Activated T-cell treated with anti-CD3 and anti-CD28 coated beads for 48 hours (primary cell): ENCODE measurements around the gene SIGLEC6.

Experiments used
- DNase-seq: peaks from one replicate; pipeline ENCODE4 v3.0.0-alpha.2; 2020; ENCODE audit warnings: low read depth

Gene SIGLEC6

DNA sequence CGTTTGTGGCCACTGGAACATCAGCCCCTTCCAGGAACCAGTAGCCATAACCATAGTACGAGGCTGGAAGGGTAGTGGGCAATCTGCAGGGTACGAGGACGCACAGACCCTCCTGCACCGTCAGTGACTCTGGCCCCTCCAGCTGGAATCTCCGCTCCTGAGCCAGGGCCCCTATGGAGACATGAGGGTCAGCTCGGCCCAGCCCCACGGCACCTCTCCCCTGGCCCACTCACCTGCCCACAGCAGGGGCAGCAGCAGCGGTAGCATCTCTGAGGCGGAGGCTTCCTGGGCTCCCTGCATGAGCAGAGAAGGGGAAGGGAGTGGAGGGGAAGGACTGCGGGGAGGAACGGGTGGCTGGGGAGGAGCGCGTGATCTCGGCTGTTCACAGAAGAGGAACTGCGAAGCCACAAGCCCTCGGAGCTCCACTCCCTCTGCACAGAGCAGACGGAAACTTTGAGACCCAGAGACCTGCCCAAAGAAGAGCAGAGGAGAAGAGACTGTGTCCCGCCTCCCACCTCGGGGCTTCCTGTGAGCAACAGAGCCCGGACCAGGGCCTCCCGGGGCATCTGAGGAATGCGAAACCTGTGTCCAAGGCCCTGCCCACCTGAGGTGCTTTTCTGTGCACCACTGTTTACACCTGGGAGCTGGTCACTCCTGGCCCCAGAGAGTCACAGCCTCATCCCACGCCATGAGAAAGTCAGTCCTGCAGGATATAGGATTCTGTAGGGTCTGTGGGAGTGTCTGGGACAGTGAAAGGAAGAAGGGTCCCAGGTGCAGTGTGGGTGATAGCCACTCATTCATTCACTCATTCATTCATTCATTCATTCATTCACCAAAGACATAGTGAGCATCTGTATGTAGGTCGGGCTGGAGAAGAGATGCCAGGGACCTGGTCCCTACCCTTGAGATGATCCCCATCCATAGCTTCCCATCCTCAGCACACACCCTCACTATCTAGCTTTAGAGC is at the start of gene SIGLEC6:
SIGLEC6 (minus strand) TSS at position 322 of the 967 bp plus-strand sequence; CDS start at position 300, 22 bp downstream.
- DNase-seq: peak; percentile 14

DNA sequence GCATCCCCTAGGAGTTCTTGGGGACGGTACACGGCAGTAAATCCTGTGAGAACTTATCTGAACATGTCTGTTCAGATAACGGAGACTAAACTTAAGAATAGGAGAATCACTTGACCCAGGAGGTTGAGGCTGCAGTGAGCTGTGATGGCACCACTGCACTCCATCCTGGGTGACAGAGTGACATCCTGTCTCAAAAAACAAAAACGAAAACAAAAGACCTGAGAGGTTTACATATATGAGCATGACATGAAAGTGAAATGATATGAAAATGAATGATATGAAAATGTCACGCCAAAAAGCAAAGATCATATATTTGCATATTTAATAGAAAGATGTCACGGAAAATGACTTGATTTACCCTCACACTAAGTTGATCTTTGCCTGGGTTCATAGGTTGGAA is 45.4 kb upstream of the SIGLEC6 start:
- no peak for DNase-seq

DNA sequence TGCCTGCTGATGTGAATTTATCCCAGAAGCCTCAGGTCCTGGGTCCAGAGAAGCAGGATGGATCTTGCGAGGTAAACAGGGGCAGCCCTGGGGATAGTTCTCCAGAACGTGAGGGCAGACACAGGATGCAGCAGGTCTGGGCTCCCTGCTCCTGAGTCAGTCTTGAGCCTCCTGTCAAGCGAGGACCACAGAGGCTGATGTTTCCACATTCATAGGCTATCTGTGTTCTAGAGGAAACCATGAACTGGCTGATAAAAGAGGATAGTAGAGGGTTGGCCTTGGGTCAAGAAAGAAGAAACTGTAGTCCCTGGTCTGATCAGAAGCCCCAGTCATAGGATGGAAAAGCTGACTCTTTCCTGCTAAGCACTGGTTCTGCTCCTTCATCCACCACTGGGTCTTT is 41.9 kb upstream of the SIGLEC6 start:
- no peak for DNase-seq

DNA sequence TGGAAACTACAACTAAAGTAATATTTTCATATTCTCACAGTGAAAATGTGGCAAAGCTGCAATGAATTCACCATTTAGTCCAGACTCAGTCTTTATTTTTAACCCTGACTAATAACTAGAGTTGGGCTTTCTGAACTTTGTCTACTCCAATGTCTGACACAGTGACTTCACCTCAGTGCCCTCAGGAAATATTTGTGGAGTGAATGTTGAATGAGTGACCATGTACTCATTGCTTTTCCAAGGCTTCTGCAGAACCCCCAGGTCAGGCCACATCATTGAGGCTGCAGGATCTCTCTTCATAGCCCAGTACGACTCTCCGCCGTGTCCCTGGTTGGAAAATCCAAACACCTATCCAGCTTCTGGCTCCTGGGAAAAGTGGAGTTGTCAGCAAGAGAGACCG is 41.4 kb upstream of the SIGLEC6 start:
- no peak for DNase-seq

DNA sequence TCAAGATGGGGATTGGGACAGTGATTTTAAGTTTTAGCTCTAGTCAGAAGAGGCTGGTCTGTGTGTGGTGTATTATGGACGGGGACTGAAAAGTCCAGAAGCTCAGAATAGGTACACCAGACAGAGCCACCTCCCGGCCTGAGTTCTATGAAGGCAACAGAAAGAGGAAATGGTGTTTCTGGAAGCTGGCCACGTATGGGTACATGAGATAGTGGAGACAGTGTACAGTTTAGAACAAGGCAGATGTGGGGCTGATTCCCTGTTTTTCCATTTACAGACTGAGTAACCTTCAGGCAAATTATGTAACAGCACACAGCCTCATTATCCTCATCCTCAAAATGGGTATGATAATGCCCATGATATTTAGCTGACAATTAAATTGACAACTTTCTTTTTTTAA is 40.9 kb upstream of the SIGLEC6 start:
- no peak for DNase-seq

DNA sequence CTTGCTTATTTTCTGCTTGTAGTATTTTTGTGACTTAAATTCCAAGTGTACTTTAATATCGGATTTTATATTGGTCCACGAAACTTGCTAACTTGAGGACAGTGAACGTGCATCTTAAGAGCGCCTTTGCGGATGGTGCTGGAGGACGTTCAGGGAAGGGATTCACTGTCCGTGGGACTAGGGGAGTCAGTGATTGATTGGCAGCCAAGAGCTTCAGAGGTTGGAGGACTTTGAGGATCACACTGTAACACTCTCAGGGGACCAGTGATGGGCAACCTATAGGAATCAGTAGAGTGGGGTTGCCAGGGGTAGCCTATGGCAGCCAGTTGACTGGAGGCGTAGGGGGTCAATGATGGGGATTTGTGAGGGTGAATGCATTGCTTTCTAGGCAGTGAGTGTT is 40.1 kb upstream of the SIGLEC6 start:
- DNase-seq: no peak

DNA sequence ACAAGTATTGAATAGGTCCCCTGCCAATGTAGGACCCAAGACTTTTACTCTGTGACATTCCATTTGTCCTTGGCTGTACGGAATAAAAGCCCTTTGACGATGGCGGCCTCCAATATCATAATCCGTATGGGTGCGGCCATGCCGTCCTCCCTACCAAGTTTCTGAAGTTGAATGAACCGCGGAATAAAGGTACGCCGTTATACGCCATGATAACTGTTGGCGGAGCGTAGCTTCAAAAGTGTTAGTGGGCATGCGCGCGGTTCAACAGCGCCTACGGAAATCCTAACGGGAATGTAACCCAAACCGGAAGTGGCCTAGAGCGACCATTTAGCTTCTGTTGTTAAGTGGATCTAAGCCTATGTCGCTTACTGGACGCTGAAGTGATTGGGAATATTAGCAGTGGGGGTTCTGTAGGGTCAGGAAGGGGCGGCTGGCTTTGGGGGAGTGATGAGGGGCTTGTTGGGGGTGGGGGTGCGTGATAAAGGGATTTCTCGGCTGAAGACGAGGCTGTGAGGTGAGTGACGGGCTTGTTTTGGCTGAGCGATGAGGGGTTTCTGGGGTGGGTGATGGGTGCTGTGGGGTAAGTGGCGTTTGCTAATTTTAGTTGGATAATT is 39.6 kb upstream of the SIGLEC6 start, which contains the start of gene ZNF175:
ZNF175 (plus strand) TSS at position 322 of the 614 bp plus-strand sequence. CDS start 2,047 bp downstream, outside the sequence.
- peak; percentile 79 for DNase-seq

DNA sequence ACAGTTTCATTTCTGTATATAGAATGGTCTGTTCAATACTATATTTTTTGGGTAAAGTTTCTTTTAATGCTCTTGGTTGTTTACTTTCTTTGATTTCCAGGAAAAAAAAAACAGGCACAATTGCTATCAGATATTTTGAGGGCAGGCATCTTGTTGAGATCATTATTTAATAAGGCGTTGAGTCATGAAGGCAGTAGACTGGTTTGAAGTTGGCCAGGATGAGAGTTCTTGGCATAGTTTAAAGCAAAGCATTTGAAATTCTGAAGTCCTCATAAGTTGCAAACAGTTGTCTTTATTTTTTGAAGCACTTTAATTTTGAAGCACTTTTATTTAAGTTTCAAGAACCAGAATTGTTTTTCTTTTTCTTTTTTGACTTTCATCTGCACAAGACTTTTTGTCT is 37.0 kb upstream of the SIGLEC6 start:
- DNase-seq: no peak

DNA sequence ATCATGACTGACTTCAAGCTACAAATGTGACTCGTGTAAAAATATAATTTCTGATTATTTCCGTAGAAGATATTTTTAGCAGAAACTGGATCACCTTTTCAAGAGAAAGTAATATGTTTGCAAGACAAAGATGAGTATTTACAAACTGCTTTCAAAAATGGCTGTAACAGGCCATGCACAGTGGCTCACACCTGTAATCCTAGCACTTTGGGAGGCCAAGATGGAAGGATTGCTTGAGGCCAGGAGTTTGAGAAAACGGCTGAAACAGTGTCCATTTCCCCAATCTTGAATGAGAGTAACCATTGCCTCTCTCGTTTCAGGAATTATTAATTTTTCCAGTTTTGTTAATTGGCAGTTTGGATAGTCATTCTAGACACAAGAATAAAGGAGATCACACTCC is 36.1 kb upstream of the SIGLEC6 start:
- DNase-seq: no peak

DNA sequence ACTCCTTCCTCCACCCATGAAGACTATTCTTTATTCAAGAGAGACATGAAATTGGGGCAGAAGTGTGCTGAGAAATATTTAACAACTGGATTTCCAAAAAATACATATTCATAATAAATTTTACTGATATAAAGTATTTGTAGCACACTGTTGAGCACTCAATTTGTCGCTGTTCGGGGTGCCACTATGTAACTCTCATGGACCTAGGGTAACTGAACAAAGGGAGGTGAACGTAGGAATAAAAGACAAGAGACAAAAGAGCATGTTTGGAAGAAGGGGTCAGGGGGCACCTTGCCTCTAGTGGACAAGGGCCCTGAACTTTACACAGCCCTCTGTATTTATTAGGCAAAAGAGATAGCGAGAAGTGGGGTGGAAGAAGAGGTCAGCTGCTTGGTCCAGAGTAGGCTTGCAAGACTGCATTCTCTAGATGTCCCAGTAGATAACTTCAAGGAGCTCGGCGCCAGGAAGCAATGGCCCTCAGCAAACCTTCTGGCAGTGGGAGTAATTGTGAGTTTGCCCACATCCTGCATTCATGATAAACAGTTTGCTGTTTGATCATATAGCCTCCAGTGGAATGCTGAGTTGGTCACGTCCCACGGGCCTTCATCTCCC is 35.1 kb upstream of the SIGLEC6 start:
- no peak for DNase-seq

DNA sequence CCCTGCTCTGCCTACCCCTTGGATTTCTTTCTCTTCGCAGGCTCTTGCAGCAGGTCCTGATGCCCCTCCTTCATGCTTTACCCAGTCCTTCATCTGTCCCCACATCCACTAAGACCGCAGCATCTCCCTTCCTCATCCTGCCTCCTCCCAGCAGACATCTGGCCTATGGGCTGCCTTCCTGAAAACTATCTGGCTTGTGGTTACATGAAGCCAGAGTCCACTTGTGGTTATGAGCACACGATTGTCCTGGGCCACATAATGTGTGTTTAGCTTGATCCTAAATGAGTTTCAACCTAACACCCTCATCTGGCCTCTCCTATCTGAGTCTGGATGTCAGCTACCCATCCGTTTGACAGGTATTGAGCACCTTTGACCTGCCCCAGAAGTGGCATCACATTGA is 34.1 kb upstream of the SIGLEC6 start:
- no peak for DNase-seq

DNA sequence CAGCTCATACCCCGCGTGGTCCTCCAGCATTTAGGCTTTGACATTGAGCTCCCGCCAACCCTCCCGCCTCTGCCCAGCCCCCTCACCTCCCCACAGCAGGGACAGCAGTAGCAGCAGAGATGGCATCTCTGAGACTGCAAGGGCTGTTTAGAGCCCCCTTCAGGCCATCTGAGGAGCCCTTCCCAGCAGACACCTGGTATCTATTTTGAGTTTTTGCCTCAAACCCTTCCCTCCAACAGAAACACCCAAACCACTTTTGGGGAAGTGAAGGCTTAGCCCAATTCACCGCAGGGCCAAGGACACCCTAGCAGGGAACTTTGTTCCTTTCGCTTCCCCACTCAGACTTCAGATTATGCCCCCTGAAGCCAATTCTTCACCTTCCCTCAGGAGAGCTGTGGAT is 33.3 kb upstream of the SIGLEC6 start:
- no peak for DNase-seq

DNA sequence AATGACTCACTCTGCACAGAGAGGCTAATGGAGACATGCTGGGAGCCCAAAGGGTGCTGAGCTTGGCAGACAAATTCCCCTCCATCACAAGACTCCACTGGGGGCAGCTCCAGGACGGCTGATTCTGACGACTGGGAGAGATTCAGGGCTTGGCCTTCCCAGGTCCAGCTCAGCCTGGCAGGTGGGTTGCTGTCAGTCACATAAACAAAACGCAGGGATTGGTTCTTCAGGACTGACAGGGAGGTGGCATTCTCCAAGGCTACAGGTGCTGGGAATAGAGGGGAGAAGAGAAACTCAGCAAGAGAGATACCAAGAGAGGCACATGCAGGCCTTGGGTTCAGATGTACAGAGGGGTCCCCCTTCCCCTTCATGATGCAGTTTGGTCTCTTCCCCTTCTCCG is 28.9 kb upstream of the SIGLEC6 start:
- DNase-seq: no peak

DNA sequence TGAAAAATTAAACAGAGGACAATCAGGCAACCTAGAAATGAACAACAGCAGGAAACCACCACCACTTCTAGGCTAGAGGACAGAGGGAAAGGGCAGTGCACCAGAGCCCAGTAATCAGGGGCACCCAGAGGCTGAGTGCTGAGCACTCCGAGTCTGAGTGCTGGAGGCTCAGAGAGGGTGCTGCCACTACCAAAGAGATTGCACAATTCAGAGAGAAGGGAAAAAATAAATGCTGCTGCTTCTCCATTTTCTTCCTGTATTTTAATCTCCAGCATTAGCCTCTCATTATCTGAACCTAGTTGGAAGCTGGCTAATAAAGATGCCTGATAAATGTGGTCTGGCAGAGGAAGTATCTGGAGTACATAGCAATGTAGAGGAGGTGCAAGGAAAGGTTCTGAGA is 27.8 kb upstream of the SIGLEC6 start:
- DNase-seq: no peak

DNA sequence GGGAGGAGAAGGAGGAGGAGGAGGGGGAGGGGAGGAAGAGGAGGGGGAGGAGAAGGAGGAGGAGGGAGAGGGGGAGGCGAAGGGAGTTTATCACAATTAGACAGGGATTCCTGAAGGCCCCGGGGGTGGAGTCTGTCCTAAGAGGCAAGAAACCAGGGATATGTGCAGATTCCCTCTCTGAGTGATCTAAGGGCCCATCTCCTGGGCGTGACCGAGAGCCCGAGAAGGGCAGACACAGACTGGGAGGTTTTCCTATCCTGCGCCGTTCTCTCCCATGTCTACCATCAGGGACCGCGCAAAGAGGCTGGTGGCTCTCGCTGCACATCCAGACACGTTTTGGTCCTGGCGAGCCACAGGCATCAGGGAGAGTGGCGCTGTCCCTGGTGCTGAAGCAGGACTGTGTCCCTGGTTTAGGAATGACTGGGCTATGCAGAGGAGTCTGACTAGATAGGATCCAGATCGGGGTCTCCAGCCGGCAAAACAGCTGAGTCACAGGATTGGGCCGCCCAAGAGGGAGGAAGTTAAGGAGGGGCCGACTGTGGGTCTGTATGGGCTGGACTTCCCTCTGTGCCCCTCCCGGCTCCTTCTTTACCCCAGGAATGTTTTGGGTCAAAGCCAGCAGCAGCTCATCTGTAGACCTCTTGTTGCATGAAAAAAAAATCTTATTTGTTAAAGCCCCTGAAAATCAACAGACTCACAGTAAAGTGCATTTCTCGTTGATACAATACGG is 21.7 kb upstream of the SIGLEC6 start:
- peak; percentile 47 for DNase-seq

DNA sequence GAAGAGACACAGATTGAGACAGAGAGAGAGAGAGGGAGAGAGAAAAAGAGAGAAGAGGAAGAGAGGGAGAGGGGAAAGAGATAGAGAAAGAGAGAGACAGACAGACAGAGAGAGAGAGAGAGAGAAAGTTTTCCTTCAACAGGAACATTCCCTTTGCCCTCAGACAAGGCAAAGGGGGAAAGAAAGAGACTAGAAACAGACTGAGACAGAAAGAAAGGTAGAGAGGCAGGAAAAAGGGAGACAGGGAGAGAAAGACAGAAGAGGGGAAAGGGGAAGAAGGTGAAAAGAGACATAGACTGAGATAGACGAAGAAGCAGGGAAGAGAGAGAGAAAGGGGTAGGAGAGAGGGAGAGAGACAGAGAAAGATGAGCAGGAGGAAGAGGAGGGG is 21.1 kb upstream of the SIGLEC6 start:
- DNase-seq: no peak

DNA sequence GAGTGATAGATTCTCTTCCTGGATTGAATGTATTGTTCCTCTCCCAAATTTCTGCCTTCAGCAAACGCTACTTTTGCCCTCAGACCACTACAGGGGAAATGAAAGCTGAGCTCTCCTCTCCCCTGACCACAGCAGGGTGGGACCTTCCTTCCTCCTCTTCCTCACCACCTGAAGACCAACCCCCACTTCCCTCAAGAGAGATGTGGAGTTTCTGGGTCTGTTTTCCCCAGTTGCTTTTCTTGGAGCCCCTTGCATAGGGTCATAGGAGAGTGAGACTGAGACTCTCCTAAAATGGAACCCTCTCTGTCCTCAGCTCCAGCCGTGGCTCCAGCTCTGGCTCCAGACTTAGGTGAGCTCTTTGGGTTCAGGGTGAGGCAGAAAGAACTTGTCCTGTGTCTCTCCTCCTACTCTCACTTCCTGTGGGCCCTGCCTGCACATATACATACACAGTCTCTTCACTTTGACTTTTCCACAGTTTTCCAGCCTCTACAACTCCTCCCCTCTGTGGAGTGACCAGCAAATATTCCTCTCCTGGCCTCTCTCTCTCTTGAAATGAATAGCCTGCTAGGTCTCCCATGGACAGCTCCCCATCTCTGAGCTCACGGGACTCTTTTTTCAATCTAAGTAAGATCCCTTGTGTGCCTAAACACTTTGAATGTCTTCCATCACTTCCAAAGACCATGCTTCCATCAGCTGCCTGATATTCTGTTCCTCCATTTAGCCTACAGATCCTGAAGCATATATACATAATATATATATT is 20.4 kb upstream of the SIGLEC6 start:
- no peak for DNase-seq

DNA sequence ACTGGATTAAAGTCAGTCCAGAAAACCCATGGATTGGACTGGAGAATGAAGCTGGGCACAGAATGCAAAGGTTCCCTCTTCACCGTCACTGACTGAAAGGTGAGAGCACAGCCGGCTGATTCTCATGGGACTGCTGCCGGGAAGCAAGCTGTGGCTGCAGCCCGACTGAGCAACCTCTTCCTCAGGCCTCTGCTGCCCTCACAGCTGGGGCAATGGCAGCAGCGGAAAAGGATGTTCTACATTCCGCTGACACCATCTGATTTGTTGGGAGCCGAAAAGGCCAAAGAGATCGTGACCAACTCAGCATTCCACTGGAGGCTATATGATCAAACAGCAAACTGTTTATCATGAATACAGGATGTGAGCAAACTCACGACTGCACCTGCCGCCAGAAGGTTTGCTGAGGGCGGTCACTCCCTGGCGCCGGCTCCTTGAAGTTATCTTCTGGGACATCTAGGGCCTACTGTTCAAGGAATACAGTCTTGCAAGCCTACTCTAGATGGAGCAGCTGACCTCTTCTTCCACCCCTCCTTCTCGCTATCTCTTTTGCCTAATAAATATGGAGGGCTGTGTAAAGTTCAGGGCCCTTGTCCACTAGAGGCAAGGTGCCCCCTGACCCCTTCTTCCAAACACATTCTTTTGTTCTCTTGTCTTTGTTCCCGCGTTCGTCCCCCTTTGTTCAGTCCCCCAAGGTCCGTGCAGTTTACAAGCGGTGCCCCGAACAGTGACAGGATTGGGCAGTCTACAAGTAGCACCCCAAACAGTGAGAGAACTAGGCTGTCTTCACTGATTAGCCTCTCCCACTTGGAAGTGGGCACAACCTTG is 19.6 kb upstream of the SIGLEC6 start:
- no peak for DNase-seq

DNA sequence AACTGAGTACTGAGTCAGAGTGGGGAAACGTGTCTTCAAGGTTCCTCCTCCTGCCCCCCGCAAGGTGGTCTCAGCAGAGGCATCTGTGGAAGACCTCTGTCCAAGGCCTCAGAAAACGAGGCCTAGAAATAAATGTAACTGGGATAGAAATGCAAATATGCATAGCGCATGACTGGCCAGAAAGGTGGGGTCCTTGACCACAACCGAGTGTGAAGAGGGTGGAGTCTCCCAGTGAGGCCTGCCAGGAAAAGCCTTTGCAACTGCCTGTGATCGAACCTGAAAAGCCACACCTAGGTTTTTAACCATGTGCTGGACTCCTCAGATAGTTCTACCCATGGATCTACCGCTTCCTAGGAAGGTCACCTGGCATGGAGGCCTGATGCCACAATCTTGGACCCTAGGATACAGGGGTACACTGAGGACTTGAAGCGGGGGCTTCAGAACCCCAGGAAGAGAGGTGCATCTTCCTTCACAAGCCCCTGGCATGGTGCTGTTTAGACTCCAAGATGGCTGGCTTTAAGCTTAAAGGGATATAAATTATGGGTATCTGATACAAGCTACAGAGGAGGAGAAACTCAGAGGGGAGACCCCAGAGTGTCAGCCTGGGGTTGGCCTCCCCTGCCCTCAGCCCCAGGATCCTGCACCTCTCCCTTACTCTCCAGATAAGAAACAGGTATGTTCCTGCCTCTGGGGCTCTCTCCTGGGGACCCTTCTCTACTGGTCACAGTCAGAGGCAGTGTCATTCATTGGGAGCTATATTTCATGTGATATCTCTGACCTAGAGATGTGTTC is 18.3 kb upstream of the SIGLEC6 start:
- no peak for DNase-seq

DNA sequence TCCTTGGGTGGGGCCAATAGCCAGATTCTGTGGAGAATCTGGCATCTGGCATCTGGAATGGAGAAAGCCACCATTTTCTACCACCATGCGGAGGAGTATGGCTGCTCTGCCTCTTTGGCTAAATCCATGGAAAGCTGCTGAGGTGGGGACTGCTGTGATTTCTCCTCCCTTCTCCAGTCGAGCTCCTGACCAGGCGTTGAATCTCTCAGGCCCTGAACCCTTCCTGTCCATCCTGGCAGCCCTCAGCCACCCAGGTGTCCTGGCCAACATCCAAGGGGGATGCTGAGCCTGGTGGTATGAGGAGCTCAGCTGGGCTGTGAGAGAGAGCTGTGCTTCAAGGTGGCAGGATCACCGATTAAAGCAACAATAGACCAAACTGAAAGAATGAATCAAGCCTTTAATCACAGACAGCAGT is 17.4 kb upstream of the SIGLEC6 start:
- no peak for DNase-seq
